GM19240 (cell line): ENCODE data around the gene ENAH.

Experiments
- DNase-seq: peaks from one replicate; pipeline ENCODE4 v3.0.0; 2011; ENCODE audit warnings: low spot score; ENCODE audit not compliant: insufficient read length

The ENAH gene

DNA sequence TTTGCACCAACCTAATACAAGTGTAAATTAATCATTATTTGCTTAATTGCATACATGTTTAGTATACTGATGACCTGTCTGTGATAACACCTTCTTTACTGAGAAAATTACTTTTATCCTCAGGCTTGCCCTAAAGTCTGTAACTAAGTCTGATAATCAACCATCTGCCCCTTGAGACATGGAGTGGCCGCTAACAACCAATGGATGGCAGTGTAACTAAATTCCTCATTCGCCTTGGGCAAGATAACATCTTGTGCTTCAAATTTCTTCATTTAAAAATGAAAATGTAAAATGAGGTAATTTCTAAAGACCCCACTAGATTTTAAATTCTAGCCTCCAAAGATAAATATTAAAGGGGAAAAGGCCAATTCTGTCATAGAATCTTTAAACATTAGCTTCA is 85.1 kb downstream of the ENAH start:
- no peak for DNase-seq

- DNase-seq, result no peak
Measured at GRCh38 chr1:225565847-225566246, 87.1 kb downstream of the ENAH start.

DNA sequence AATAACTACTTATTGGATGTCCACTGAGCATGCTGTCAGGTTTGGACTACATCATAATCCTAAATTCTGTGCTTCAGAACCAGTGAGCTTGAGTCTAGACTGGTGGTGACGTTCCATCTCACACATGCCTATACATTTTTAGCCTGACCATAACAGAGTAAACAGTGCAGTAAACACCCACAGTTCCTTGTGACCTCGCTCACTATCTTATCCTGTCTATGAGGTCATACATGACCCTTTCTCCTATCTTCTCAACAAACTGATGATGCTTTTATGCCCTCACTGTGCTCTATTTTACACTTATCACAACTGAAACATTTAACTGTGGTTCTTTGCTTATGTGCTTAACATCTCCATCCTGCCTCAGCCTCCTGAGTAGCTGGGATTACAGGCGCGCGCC is 91.2 kb downstream of the ENAH start:
- no peak for DNase-seq

GRCh38 chr1:225559902-225560301 is 93.0 kb downstream of the ENAH start:
- no peak for DNase-seq

DNA sequence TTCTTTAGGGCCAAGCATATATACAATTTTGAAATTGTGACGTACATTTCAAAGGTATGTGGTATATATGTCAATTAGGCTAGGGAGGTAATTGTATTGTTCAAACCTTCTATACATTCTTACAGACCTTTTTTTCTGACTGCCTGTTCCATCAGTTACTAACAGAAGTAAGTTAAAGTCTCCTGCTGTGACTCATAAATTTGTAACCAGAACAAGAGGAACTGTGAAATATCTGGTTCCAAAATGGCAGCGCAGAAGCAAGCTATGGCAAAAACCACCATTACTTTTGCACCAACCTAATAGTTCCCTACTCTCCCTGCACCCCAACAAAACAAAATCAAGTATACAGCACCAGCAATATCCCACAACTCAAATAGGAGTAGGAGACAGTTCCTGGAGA is 93.6 kb downstream of the ENAH start:
- no peak for DNase-seq

GRCh38 chr1:225556694-225557093 is 96.2 kb downstream of the ENAH start:
- no peak for DNase-seq

DNA sequence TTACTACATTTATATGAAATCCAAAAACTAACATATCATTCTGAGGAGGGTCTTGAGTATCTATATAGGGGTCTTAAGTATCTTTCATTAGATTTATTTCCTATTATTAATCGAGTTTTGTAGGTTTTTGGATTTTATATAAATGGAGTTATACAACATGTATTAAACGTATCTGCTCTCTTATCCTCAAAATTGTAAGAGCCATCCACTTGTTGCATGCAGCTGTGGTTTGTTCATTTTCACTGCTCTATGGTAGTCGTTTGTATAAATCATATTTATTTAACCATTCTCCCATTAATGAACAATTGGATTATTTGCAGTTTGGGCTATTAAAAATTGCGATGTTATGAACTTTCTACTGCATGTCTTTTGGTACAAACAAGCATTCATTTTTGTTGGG is 97.1 kb downstream of the ENAH start:
- DNase-seq, result no peak

- DNase-seq, result no peak
Measured at GRCh38 chr1:225554216-225554812, 98.6 kb downstream of the ENAH start.

GRCh38 chr1:225549821-225550220 is 103.1 kb downstream of the ENAH start:
- DNase-seq, result no peak

- no peak for DNase-seq
Measured at GRCh38 chr1:225548140-225548857, 104.6 kb downstream of the ENAH start.

GRCh38 chr1:225545649-225546048 is 107.3 kb downstream of the ENAH start:
- DNase-seq, result no peak

DNA sequence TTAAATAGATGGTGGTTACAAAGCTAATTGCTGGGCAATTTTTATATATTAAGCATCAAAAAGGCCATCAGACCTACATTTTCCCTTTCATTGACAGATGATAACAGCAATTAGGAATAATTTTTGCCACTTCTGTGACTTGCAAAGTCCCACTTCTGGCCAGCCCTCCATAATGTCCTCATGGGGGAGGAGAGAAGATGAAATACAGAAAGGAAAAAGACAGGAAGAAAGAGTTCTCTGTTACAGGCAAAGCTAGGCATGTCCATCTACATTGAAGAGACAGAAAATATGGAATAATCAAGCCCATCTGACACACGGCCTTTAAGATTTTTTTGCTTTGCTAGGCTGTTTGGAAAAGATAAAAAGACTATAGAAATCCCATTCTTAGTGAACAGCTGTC is 108.0 kb downstream of the ENAH start:
- no peak for DNase-seq

GRCh38 chr1:225544263-225544662 is 108.7 kb downstream of the ENAH start:
- DNase-seq, result no peak

- DNase-seq, result no peak
Measured at GRCh38 chr1:225543350-225543749, 109.6 kb downstream of the ENAH start.

DNA sequence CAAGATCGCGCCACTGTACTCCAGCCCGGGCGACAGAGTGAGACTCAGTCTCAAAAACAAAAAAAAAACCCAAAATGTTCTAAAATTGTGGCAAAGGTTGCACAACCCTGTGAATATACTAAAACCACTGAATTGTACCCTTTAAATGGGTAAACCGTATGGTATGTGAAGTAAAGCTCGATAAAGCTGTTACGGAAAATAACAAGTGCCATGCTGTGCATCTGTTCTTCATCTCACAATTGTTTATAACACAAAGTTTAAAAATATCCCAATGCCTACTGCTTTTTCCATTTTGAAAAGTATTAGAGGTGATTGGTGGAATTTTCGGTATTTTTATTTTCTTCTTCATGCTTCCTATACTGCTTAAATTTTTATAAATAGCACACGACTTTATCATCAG is 111.5 kb downstream of the ENAH start:
- no peak for DNase-seq

DNA sequence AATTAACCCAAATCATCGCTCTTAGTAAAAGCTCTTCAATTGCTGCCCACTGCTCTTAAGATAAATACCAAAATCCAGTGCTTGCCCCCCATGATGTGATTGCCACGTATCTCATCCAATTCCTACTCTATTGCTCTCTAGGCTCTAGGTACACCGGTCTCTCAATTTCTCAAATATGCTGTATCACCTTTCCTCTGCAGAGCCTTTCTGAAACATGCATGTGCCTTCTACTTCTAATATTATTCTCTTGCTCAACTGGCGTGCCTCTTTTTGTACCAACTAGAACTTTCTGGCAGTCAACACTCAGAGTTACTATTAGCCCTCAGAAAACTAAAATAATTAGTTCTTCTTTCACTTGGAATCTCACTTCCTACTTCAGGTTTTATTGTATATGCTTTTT is 113.3 kb downstream of the ENAH start:
- DNase-seq, result no peak

- DNase-seq, result no peak
Measured at GRCh38 chr1:225539069-225539468, 113.9 kb downstream of the ENAH start.

- no peak for DNase-seq
Measured at GRCh38 chr1:225537554-225538251, 115.2 kb downstream of the ENAH start.

GRCh38 chr1:225535280-225535679 is 117.6 kb downstream of the ENAH start:
- no peak for DNase-seq

DNA sequence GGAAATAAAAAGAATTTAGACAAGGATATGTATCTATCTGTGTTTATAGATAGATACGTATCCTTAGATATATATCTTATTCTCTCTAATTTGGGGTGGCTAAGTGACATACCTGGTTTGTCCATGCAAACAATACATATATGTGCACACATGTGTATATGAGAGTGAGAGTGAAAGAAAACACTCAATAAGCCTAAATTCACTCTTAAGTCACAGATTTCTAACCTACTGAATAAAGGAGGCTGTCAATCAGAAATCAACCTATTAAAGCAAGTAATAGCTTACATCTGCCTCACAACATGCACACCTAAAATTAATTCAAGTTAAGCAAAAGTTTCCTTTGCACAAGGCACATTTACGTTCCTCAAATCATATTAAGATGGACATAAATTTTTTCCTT is 118.2 kb downstream of the ENAH start:
- no peak for DNase-seq

DNA sequence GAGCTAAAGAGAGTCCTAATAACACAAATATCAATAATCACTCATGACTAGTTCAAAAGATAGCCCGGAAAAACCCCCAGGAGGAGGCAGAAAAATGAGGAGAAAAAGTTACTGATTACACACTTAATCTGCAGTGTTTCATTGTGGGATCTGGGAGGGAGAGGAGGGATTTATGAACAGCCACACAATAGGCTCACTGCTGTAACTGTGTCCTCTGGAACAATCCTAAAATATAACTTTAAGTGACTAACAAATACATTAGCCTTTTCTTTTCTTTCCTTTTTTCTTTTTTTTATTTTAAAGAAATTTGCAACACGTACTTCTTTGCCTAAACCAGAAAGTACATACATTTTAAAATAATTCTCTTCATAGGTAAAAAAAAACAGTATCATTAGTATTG is 118.8 kb downstream of the ENAH start:
- DNase-seq, result no peak

DNA sequence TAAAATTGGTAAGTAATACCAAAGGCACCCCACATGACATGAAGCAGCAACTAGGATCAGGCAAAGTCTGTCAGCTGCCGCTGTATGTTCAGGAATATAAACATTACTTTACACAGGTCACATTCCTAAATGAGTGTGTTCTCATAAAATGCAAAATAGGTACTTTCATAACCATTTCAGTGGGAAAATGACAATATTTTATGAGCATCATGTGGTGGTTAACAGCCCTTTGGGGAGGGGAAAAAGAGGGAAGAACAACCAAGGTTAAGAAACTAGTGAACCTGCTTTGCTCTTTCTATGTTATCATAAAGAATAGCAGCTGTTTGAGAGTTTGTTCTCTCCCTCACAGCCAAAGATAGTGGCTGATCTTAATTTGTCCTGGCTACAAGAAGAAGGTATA is 119.7 kb downstream of the ENAH start:
- no peak for DNase-seq
